Measurements from ENCODE around the gene TPK1. TPM values are rescaled to one million over a fixed set of nuclear protein-coding genes. Genes with fewer than 3 reads are reported as not detected.

The TPK1 gene
- total and polyA plus RNA-seq, 2 of the 4 experiments (the other 2 are of a cell fraction): 0.38 to 1.8 TPM

DNA sequence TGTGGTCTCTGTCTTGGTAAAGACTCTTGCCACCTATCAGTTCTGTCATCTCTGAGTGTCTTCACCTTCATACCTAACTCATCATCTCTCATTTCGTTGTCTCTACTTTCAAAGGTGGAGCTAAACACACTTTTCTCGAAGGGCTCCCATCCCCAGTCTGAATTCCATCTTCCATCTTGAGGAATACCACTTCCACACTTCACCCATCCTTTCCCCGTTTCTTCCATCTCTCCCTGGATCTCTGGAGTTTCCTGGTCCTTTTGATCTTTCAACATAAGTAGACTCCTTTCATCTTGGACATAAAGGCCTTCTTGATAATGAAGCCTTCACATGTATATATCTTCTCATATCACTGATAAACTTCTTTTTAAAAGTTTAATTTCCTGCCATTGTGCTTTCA is 311.6 kb downstream of the TPK1 start:
- H3K27me3 ChIP-seq (ENCODE audit: control insufficient read depth, insufficient read depth, low read length): no peaks in the 10 kb centered on the region
- no peaks in the 10 kb centered on the region for H3K9me1 ChIP-seq (ENCODE audit: insufficient read depth, low read length)
- H3K4me1 ChIP-seq (ENCODE audit: control insufficient read depth, insufficient read depth, low read length): no peaks in the 10 kb centered on the region
- H4K20me1 ChIP-seq (ENCODE audit: insufficient read depth, low read length): no peaks in the 10 kb centered on the region
- H3K56ac ChIP-seq (ENCODE audit: extremely low read depth, insufficient read depth, low read length): no peak overlapping the region
- H3K14ac ChIP-seq (replicated peaks; ENCODE audit: low read depth, low read length): no peak overlapping the region
- no peak overlapping the region for H2AK5ac ChIP-seq (ENCODE audit: low read depth, low read length)
- H4K91ac ChIP-seq (ENCODE audit: insufficient read depth, low read depth, low read length): no peak overlapping the region
- H3K9me3 ChIP-seq (ENCODE audit: control insufficient read depth, insufficient read depth, low read length): peaks cover 7% of the 10 kb centered on the region
- ChIA-PET POLR2A (ENCODE audit: unreplicated experiment) (no interaction called here), CTCF (no interaction called here)
- no peak overlapping the region for H3K9ac ChIP-seq (ENCODE audit: low read depth, low read length)
- 26% methylated on average over 2 of the region's 3 CpGs; no CpG with 5 or more reads in 1 of the 2 experiments for WGBS, 2 experiments (ENCODE audit: extremely low coverage in 2 of 2, insufficient read length in 1 of 2)
- H2BK15ac ChIP-seq (ENCODE audit: low read depth, low read length): no peak overlapping the region
- H3K4me2 ChIP-seq (ENCODE audit: low read depth, low read length): no peak overlapping the region
- BruUV-seq (replicated peaks): no TSS peak
- H4K8ac ChIP-seq (ENCODE audit: low read depth in 2 of 2, low read length in 2 of 2): no peak overlapping the region
- ATAC-seq (ENCODE audit: low read depth): no peak
- H2AK9ac ChIP-seq (replicated peaks; ENCODE audit: low read depth, low read length, poor library complexity): no peak overlapping the region
- no peak overlapping the region for H3K27ac ChIP-seq (ENCODE audit: insufficient read depth, low read length)
- no peaks in the 10 kb centered on the region for H3K79me1 ChIP-seq (ENCODE audit: low read depth in 1 of 2, low read length in 2 of 2)
- no peak overlapping the region for H3K4ac ChIP-seq (ENCODE audit: low read depth, low read length)
- dilution Hi-C loops (cut with HindIII; ENCODE audit: low sequenced_read_pairs, unreplicated experiment) (no loop called here), in situ Hi-C loops (cut with MboI; ENCODE audit: low sequenced_read_pairs) (no loop called here), intact Hi-C loops (cut with micrococcal nuclease) (no loop called here)
- H2AFZ ChIP-seq (replicated peaks; ENCODE audit: low read length, poor library complexity): no peak overlapping the region
- H2BK120ac ChIP-seq (ENCODE audit: low read depth, low read length): no peak overlapping the region
- no peak for DNase-seq
- no peak overlapping the region for H3K23ac ChIP-seq (ENCODE audit: low read depth, low read length)
- TF ChIP-seq MAZ (IDR thresholded peaks at IDR 0.05; ENCODE audit: borderline replicate concordance, low read depth, low read length) (no peak), NFE2L2 (IDR thresholded peaks at IDR 0.05; ENCODE audit: low read depth, low read length) (no peak), CEBPB (IDR thresholded peaks at IDR 0.05; ENCODE audit: low read depth, low read length) (no peak), SMC3 (IDR thresholded peaks at IDR 0.05; ENCODE audit: low read depth, low read length) (no peak)
- H2BK5ac ChIP-seq (ENCODE audit: low read depth, low read length, poor library complexity, severe bottlenecking): no peak overlapping the region
- H3K36me3 ChIP-seq (ENCODE audit: control insufficient read depth, insufficient read depth, low read length): no peaks in the 10 kb centered on the region
- no peak overlapping the region for H3K4me3 ChIP-seq (ENCODE audit: insufficient read depth, low read depth, low read length)
- H2BK20ac ChIP-seq (ENCODE audit: low read depth, low read length): no peak overlapping the region
- H3K18ac ChIP-seq (ENCODE audit: low read depth, low read length): no peak overlapping the region
- no peak overlapping the region for H4K5ac ChIP-seq (ENCODE audit: low read depth, low read length)
